BJ (cell line): Measurements from ENCODE around the gene SYT5. TPM values are rescaled to one million over a fixed set of nuclear protein-coding genes. Genes with fewer than 3 reads are reported as not detected.

Experiments used
- CTCF ChIA-PET: fragments of 350-600 bp; formaldehyde crosslinking; extraction: SDS; loops from one replicate; lab custom pipeline; 2021; ENCODE audit warnings: antibody characterized with exemption, inconsistent platforms; lab: Yijun Ruan, JAX
- POLR2A ChIA-PET: fragments of 300-600 bp; sonication (Branson Sonifier 250); formaldehyde crosslinking; extraction: SDS; loops from one replicate; lab custom pipeline; 2021; ENCODE audit warnings: antibody characterized with exemption; lab: Charles Lee
- DNase-seq: peaks from one replicate; pipeline ENCODE4 v3.0.0-alpha.2; 2011; ENCODE audit warnings: low read depth
- H3K27me3 ChIP-seq: 2 replicates; pipeline ENCODE4 v1.6.0; 2011; ENCODE audit warnings: low read length; ENCODE audit not compliant: control insufficient read depth, insufficient read depth
- H3K36me3 ChIP-seq: 2 replicates; pipeline ENCODE4 v1.5.1; 2011; ENCODE audit warnings: low read length; ENCODE audit not compliant: control insufficient read depth, insufficient read depth
- H3K4me3 ChIP-seq: 2 replicates; pipeline ENCODE4 v1.5.1; 2011; ENCODE audit warnings: low read depth, mild to moderate bottlenecking, control low read depth, low read length
- polyA plus RNA-seq: library from polyadenylated mRNA; depleted of rRNA; stranded (reverse); fragments of >200 nt; gene quantifications from 2 replicates; pipeline ENCODE4 v1.2.3, GENCODE V29; 2011
- TF ChIP-seq, protein P1 (sequence below): IDR thresholded peaks from 2 replicates; pipeline ENCODE4 v1.5.1; 2011; ENCODE audit warnings: low read depth, mild to moderate bottlenecking, control low read depth, inconsistent platforms, low read length, moderate library complexity; ENCODE audit not compliant: insufficient read depth

Gene SYT5
- polyA plus RNA-seq, 1 experiment, result 0.47 TPM

DNA sequence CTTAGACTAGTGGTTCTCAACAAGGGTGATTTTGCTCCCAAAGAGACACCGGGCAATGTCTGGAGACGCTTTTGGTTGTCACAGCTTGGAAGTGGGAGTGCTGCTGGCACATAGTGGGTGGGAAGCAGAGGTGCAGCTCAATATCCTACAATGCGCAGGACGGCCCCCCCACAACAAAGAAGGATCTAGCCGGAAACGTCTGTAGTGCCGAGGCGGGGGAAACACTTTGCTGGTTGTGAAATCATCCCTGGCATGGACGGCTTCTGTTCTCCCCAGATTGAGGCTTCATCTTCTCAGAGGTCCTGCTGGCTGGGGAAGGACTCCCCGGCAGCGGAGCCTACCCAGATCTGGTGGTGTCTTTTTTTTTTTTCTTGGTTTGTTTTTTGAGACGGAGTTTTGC is 13.4 kb upstream of the SYT5 start:
- no peaks in the 10 kb centered on the region for H3K27me3 ChIP-seq
- ChIA-PET CTCF (interaction anchor here (0.6 kb wide), 1 partner anchor 10 kb away, joined by 3 read pairs; no protein-coding TSS in a partner anchor), POLR2A (no interaction called here)
- H3K36me3 ChIP-seq, result no peaks in the 10 kb centered on the region
- DNase-seq, result no peak
- TF ChIP-seq, protein P1, sequence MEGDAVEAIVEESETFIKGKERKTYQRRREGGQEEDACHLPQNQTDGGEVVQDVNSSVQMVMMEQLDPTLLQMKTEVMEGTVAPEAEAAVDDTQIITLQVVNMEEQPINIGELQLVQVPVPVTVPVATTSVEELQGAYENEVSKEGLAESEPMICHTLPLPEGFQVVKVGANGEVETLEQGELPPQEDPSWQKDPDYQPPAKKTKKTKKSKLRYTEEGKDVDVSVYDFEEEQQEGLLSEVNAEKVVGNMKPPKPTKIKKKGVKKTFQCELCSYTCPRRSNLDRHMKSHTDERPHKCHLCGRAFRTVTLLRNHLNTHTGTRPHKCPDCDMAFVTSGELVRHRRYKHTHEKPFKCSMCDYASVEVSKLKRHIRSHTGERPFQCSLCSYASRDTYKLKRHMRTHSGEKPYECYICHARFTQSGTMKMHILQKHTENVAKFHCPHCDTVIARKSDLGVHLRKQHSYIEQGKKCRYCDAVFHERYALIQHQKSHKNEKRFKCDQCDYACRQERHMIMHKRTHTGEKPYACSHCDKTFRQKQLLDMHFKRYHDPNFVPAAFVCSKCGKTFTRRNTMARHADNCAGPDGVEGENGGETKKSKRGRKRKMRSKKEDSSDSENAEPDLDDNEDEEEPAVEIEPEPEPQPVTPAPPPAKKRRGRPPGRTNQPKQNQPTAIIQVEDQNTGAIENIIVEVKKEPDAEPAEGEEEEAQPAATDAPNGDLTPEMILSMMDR, result no peak
- H3K4me3 ChIP-seq, result no peak overlapping the region

DNA sequence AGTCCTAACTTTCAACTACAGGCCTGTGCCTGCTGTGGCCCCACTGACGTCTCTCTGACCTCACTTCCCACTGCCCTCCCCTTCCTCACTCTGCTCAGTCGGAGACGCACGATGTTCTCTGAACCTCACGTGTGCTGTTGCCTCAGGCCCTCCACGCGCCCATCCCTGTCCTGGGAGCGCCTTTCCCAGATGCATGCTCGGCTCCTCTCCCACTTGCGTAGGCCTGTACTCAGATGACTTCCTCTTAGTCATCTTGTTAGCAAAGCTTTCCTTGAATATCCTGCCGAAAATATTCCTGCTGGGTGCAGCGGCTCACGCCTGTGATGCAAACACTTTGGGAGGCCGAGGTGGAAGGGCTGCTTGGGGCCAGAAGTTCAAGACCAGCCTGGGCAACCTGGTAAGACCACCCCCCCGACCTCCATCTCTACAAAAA is 9.3 kb upstream of the SYT5 start:
- POLR2A ChIA-PET, result interaction anchor here (0.6 kb wide), 1 partner anchor 360 kb away, joined by 3 read pairs; no protein-coding TSS in a partner anchor
- DNase-seq, result peak; percentile 83
- TF ChIP-seq, protein P1, result no peak
- CTCF ChIA-PET, result interaction anchor here (0.5 to 1.3 kb wide), 2 partner anchors 27 to 262 kb away, joined by 3 to 4 read pairs; no protein-coding TSS in a partner anchor
- Histone ChIP-seq H3K4me3 (no peak overlapping the region), H3K27me3 (no peaks in the 10 kb centered on the region; the same call in 1 of the 2 replicates), H3K36me3 (no peaks in the 10 kb centered on the region)

DNA sequence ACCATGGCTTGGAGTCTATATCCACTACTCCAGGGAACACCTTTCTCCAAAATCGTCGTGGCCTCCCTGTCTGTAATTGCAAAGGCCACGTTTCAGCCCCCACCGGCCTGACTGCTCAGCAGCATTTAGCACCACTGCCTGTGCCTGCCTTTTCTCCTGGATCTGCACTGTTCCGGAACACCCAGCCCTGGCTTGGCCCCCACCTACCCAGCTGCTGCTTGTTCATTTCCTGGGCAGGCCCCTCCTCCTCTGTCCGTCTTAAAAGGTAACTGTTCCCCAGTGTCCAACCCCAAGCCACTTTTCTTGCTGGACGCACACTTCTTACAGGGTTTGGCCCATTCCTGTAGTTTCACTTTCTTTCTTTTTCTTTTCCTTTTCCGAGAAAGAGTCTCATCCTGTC is 8.5 kb upstream of the SYT5 start:
- TF ChIP-seq, protein P1, result no peak
- POLR2A ChIA-PET, result no interaction called here
- H3K27me3 ChIP-seq, result no peaks in the 10 kb centered on the region; the same call in 1 of the 2 replicates
- CTCF ChIA-PET, result no interaction called here
- no peaks in the 10 kb centered on the region for H3K36me3 ChIP-seq
- H3K4me3 ChIP-seq, result no peak overlapping the region
- DNase-seq, result no peak

DNA sequence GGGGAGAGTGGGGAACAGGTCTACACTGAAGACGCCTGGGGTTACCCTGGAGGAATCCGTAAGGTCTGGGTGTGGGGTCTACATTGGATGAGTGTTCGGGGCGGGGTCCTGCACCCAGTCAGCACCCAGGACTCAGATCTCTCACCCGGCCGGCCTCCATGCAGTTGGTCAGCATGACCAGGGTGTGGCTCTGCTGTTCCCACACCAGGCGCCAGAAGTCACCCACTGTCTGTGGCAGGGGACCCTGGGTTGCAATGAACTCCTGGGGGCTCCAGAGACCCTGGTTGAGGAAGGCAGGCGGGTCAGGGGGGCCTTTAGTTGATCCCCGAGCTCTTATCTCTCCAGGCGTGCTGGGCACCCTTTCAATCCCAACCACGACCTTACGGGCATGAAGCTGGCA is 6.0 kb upstream of the SYT5 start:
- Histone ChIP-seq H3K4me3 (no peak overlapping the region), H3K27me3 (peaks cover 1% of the 10 kb centered on the region; the same call in 1 of the 2 replicates), H3K36me3 (no peaks in the 10 kb centered on the region)
- ChIA-PET POLR2A (no interaction called here), CTCF (no interaction called here)
- TF ChIP-seq, protein P1, result no peak
- no peak for DNase-seq

DNA sequence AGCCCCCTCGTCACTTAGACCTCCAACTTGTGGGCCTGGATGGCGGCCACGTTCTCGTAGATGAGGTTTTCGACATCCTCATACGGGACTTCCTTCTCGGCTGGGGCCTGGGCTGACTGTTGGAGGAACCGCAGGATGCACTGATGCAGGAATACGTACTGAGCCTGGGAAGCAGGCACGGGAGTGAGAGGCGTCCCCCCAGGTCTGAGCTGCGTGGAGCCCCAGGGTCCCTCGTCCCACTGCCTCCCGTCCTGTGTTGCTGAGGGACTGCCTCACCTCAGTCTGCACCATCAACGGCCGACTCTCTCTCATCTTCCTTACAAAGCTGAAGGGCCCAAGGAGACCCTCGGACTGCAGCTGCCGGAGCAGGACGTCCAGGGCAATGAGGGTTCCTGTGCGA is 1.7 kb upstream of the SYT5 start:
- ChIA-PET CTCF (no interaction called here), POLR2A (no interaction called here)
- Histone ChIP-seq H3K36me3 (no peaks in the 10 kb centered on the region), H3K4me3 (no peak overlapping the region), H3K27me3 (peaks cover 3% of the 10 kb centered on the region; the same call in 1 of the 2 replicates)
- TF ChIP-seq, protein P1, result no peak
- DNase-seq, result no peak
